HG02973 (cell line): Measurements from ENCODE around the gene DNAH3.

Source experiments
- ATAC-seq: cut with Tn5 transposase; IDR thresholded peaks from one replicate; pipeline ENCODE4 v1.9.1; 2021; ENCODE audit warnings: moderate library complexity; ENCODE audit not compliant: unreplicated experiment

DNAH3 gene

GRCh38 chr16:20886320-20886719, 264.3 kb downstream of the DNAH3 start:
- ATAC-seq: no peak

- ATAC-seq: no peak
Observed at GRCh38 chr16:20884240-20884556, 266.4 kb downstream of the DNAH3 start.

- ATAC-seq: no peak
Observed at GRCh38 chr16:20883554-20884239, 266.9 kb downstream of the DNAH3 start.
